Natural killer cell (primary cell): Measurements from ENCODE around the gene ALDH1B1. TPM values are rescaled to one million over a fixed set of nuclear protein-coding genes. Genes with fewer than 3 reads are reported as not detected.
A peak's percentile ranks its signal among the peaks of the same experiment; 100 is the strongest.

Experiments used
- ATAC-seq, 3 donors: fragments of 150-1000 bp in 2 of 3; fragments of 200-7000 bp in 1 of 3; cut with Tn5 transposase; 1 replicate in 1 of 3; 2 replicates in 2 of 3; pipeline ENCODE4 v1.10.0; 2021; ENCODE audit warnings: mild to moderate bottlenecking in 2 of 3, moderate library complexity in 2 of 3
- DNase-seq, 2 donors: peaks; one replicate each; pipeline versions ENCODE4 v3.0.0 to v3.0.0-alpha.2; 2013 to 2021; ENCODE audit warnings: mixed read lengths in 1 of 2
- H3K27ac ChIP-seq: one replicate; pipeline ENCODE4 v1.5.1; 2013; ENCODE audit warnings: mild to moderate bottlenecking, low read length
- H3K27me3 ChIP-seq: one replicate; pipeline ENCODE4 v1.6.1; 2013; ENCODE audit warnings: low read length; ENCODE audit not compliant: control insufficient read depth, insufficient read depth
- H3K36me3 ChIP-seq: one replicate; pipeline ENCODE4 v1.6.1; 2013; ENCODE audit warnings: low read length; ENCODE audit not compliant: control insufficient read depth, insufficient read depth
- H3K4me1 ChIP-seq: one replicate; pipeline ENCODE4 v1.6.1; 2013; ENCODE audit warnings: low read length; ENCODE audit not compliant: control insufficient read depth, insufficient read depth
- H3K4me3 ChIP-seq: one replicate; pipeline ENCODE4 v1.5.1; 2013; ENCODE audit warnings: low read length
- H3K9me3 ChIP-seq: one replicate; pipeline ENCODE4 v1.6.1; 2013; ENCODE audit warnings: low read length; ENCODE audit not compliant: control insufficient read depth, insufficient read depth
- H3K27ac Mint-ChIP-seq, 2 donors: one replicate each; pipeline ENCODE4 v1.8.0; 2022; ENCODE audit warnings: mild to moderate bottlenecking in 2 of 2, mixed read lengths in 2 of 2, moderate library complexity in 1 of 2
- H3K27me3 Mint-ChIP-seq, 2 donors: one replicate each; pipeline ENCODE4 v1.8.0; 2022; ENCODE audit warnings: low read depth in 2 of 2, mixed read lengths in 2 of 2
- H3K36me3 Mint-ChIP-seq: one replicate; pipeline ENCODE4 v1.8.0; 2022; ENCODE audit warnings: mixed read lengths
- H3K4me1 Mint-ChIP-seq, 2 donors: one replicate each; pipeline ENCODE4 v1.8.0; 2022; ENCODE audit warnings: mixed read lengths in 2 of 2
- H3K4me3 Mint-ChIP-seq: one replicate; pipeline ENCODE4 v1.8.0; 2022; ENCODE audit warnings: mild to moderate bottlenecking, moderate library complexity, mixed read lengths
- H3K9me3 Mint-ChIP-seq, 2 donors: one replicate each; pipeline ENCODE4 v1.8.0; 2022; ENCODE audit warnings: mixed read lengths in 2 of 2
- CTCF ChIP-seq: fragments of 200-600 bp; IDR thresholded peaks from one replicate; pipeline ENCODE4 v1.8.0; 2022; ENCODE audit warnings: antibody characterized with exemption
- WGBS: methylation state at CpG from one replicate; pipeline ENCODE4 v1.1.7; 2013; ENCODE audit warnings: missing lambda C conversion rate; ENCODE audit not compliant: insufficient coverage; 5-methylcytosine and 5-hydroxymethylcytosine counted together
- intact Hi-C: fragments of 100-400 bp; cut with micrococcal nuclease; formaldehyde crosslinking; loops from one replicate; pipeline ENCODE4 v1.14.2; 2022
- total RNA-seq, 4 donors: library from RNA; stranded (reverse); fragments of 120-200 nt in 1 of 4; gene quantifications; one replicate each; pipeline versions ENCODE4 v1.2.3 to v1.2.4, GENCODE V29; 2013 to 2022

Gene ALDH1B1
- total RNA-seq, 3 donors from 2014 or later (not counting 1 experiment from before 2014, with no cell fraction given), result 2.5 to 5.3 (median 3.5) TPM

- Histone ChIP-seq H3K27me3 (no peaks in the 10 kb centered on the region), H3K27ac (no peak overlapping the region), H3K9me3 (no peaks in the 10 kb centered on the region), H3K4me3 (no peak overlapping the region), H3K4me1 (peaks cover 11% of the 10 kb centered on the region), H3K36me3 (no peaks in the 10 kb centered on the region)
- no peak for TF ChIP-seq CTCF
- no peak overlapping the region for H3K27ac Mint-ChIP-seq
- ATAC-seq (no peak), DNase-seq (no peak)
- H3K27me3 Mint-ChIP-seq, result peaks cover 21 to 39% of the 10 kb centered on the region in 2 donors
- H3K9me3 Mint-ChIP-seq, result no peaks in the 10 kb centered on the region
- peaks cover 14 to 15% of the 10 kb centered on the region in 2 donors for H3K4me1 Mint-ChIP-seq
- intact Hi-C loops, result no loop called here
- no peaks in the 10 kb centered on the region for H3K36me3 Mint-ChIP-seq
- WGBS, result 80% methylated on average over 5 of the region's 7 CpGs
- no peak overlapping the region for H3K4me3 Mint-ChIP-seq
These were observed 3.9 kb upstream of the ALDH1B1 start for GRCh38 chr9:38388283-38389223.

GRCh38 chr9:38389313-38389712 is 3.2 kb upstream of the ALDH1B1 start:
- ATAC-seq (no peak), DNase-seq (no peak)
- peaks cover 19 to 20% of the 10 kb centered on the region in 2 donors for H3K4me1 Mint-ChIP-seq
- Histone ChIP-seq H3K27ac (no peak overlapping the region), H3K36me3 (no peaks in the 10 kb centered on the region), H3K4me3 (no peak overlapping the region), H3K9me3 (no peaks in the 10 kb centered on the region), H3K4me1 (peaks cover 12% of the 10 kb centered on the region), H3K27me3 (no peaks in the 10 kb centered on the region)
- TF ChIP-seq CTCF, result no peak
- no peak overlapping the region for H3K27ac Mint-ChIP-seq
- H3K36me3 Mint-ChIP-seq, result no peaks in the 10 kb centered on the region
- no peaks in the 10 kb centered on the region for H3K9me3 Mint-ChIP-seq
- intact Hi-C loops, result no loop called here
- H3K27me3 Mint-ChIP-seq, result peaks cover 17 to 33% of the 10 kb centered on the region in 2 donors
- H3K4me3 Mint-ChIP-seq, result no peak overlapping the region
- WGBS, result 88% methylated on average over 4 of the region's 4 CpGs

- no peaks in the 10 kb centered on the region for H3K27me3 ChIP-seq
- peaks cover 11 to 22% of the 10 kb centered on the region in 2 donors for H3K27me3 Mint-ChIP-seq
- no peaks in the 10 kb centered on the region for H3K36me3 ChIP-seq
- H3K9me3 ChIP-seq, result no peaks in the 10 kb centered on the region
- H3K4me1 ChIP-seq, result peaks cover 12% of the 10 kb centered on the region
- peaks cover 19 to 20% of the 10 kb centered on the region in 2 donors for H3K4me1 Mint-ChIP-seq
- DNase-seq (no peak), ATAC-seq (no peak)
- no peak overlapping the region for H3K27ac Mint-ChIP-seq
- peak overlapping the region; percentile 1 for H3K4me3 Mint-ChIP-seq
- intact Hi-C loops, result no loop called here
- H3K36me3 Mint-ChIP-seq, result no peaks in the 10 kb centered on the region
- H3K4me3 ChIP-seq, result no peak overlapping the region
- no peak overlapping the region for H3K27ac ChIP-seq
- H3K9me3 Mint-ChIP-seq, result no peaks in the 10 kb centered on the region
- WGBS, result 74% methylated on average over 1 of the region's 1 CpG
- no peak for TF ChIP-seq CTCF
These were observed 2.1 kb upstream of the ALDH1B1 start for GRCh38 chr9:38390442-38390841.
